ENCODE measurements around the gene AKAP8L.
"Not testable (repeated sequence)": the region's sequence is repeated elsewhere in the genome, so short reads cannot be mapped to it uniquely, and the experiment has no call there.

The AKAP8L gene

GRCh38 chr19:15417699-15418098 is 1.1 kb downstream of the AKAP8L start:
- no peak for FAIRE-seq

- no peak for FAIRE-seq
These were observed 6.0 kb downstream of the AKAP8L start for GRCh38 chr19:15412832-15413231.

GRCh38 chr19:15411351-15411750 is 7.4 kb downstream of the AKAP8L start:
- not testable (repeated sequence) for FAIRE-seq

DNA sequence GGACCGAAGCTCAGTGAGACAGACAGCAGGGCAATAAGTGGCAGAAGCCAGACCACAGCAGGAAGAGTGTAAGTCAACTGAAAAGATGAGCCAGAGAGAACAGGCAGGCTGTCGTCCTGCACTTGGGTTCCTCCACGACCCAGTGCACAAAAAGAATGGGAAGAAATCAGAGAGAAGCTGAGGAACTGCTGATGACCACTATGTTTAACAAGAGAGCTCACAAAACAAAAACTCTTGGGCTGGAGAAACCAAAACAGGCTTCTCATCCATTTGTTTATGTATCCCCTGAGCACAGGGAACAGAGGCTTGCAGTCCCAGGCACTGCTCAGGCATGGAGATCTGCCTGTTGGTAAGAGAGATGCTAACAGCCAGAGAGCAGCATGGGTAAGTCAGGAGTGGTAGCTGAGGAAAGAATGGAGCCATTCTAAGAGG is 14.0 kb downstream of the AKAP8L start:
- no peak for FAIRE-seq

- no peak for FAIRE-seq
These were observed 14.6 kb downstream of the AKAP8L start for GRCh38 chr19:15404097-15404779.

DNA sequence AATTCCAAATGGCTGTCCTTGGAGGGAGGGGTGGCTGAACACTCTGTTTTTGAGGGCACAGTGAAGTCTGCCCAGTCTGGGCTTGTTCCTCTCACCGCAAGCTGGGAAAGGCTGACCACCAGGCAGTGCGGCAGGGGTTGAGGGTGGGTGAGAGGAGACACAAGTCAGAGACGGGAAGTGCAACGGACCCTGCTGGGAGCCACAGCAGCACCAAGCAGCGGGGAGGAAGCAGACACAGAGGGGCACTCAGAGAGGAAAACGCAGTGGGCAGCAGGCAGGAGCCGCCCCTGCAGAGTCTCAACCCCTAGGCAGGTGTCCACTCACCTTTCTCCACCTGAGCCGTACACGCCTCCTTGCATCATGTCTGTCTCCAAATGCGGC is 15.6 kb downstream of the AKAP8L start:
- FAIRE-seq, result no peak

DNA sequence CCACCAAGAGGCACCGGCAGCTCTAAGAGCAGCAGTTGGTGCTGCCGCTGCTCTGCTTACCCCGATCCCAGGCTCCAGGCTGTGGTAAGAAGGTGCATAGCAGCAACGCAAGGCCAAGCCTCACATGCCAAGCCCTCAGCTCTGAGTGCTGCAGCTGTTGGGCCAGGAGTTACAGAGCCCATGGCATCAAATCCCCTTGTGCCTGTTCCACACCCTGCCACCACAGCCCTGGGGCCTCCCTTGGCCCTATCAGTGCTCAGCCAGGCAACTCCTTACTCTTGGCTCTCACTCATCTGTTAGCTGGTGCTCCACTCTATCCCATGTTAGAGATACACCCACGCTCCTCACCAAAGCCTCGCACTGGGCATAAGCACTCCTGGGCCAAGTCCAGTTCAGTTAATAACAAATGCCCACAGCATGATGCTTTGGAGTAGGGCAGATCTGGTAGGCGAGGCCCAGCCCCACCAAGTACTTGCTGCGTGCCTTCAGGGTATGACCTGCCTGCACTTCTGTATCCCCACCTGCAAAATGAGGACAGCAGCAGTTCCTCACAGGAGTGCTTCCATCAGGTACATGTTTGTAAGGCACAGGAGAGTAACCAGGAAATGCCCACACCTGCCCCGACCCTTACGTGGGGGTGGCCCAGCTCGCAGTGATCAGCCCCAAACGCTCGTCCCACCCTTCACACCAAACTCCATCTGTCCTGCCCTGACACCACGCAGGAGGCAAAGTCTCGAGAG is 16.2 kb downstream of the AKAP8L start:
- FAIRE-seq, result no peak

DNA sequence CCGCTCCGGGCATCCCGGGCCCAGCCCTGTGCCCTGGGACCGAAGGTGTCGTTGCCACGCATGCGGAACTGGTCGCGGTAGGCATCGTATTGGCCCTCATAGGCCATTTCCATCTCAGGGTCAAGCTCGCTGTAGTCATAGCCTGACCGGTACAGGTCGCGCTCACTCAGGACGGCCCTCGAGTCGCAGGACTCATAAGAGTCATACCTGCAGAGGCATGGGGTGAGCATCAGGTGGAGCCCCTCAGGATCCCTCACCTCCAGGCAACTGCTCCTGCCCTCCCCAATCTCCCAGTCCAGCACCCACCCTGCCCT is 17.4 kb downstream of the AKAP8L start:
- no peak for FAIRE-seq

DNA sequence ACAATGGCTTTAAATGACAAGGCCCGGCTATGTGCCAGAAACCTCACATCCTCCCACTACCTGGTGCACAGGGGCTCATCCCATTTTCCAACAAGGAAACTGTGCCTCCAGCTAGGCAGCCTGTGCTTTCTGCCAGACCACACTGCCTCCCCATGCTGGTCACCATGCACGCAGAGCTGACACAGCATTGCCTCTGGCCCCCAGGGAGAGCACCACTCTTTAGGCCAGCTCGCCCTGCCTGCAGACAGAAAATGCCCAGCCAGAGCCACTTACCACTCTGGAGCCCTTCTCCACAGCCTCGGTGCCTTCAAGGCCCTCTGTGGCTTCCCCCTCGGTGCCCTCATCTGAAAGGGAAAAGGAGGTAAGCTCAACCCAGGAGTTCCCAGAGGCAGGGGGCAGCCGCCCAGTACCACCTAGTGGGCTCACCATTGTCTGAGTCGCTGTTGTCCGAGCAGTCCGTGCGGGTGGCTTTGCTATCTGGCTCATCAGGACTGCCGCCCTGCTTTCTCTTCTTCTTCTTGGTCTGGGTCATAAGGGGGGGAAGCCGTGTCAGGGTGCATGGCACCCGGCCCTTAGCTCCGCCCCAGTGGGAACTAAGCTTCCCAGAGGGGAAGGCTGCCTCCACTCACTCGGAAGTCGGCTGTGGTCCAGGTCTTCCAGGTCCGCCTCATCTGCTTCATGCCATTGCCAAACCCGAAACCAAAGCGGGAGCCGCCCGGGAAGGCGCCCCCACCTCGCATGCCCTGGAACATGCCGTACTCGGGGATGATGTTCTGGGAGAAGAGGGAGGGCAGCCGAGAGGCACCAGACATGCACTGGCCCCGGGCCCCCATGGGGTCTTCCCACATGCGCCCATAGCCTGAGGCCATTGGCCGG is 18.0 kb downstream of the AKAP8L start:
- no peak for FAIRE-seq

DNA sequence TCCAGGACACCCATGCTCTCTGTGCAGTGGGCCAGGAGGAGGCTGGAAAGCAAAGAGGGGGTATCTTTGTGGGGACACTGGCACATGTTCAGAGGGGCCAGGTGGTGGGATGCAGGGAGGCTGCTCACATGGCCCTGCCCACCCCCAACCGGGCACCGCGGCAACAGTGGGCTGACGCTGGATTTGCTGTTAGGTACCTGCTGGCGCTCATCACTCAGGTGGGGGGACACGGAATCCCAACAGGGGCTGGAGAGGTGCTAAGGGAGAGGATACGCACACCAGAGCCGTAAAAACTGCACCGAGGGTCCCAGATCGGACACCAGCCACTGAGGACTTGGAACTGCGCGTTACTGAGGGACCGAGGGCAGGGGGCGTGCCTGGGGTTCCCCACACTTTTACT is 19.2 kb downstream of the AKAP8L start:
- no peak for FAIRE-seq

GRCh38 chr19:15399234-15399515 is 19.6 kb downstream of the AKAP8L start:
- no peak for FAIRE-seq

DNA sequence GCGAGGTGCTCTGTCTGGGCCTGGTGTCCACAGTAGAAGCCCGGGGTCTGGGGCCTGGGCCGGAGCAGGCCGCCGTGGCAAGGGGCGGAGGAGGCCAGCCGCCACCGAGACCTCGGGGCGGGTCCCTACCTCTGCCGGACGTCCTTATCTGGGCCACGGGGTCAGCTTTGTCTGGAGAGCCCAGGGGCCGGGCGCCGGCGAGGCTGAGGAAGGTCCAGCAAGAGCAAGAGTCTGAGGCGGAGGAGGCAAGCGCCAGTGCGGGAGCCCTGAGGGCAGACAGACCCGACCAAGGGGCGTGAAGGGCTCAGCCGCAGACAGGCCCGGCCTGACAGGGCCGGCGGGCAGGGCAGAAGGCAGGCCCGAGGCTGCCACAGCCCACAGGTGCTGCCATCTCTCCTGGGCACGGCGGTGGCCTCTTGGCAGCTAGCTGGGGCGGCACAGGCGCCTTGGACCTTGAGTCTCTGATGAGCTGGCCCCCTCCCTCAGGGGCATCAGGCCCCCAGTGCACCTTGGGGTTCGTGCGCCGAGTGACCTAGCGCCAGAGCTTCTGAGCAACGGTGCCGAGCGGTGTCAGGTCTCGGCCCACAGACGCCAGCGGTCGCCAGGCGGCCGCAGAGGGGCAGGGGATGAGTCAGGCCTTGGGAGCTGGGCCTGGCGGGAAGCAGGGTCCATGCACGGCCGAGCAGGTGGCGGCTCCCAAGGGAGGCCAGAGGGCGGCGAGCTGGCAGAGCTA is 20.1 kb downstream of the AKAP8L start:
- FAIRE-seq, result no peak

GRCh38 chr19:15397782-15398181 is 21.0 kb downstream of the AKAP8L start:
- FAIRE-seq, result no peak

DNA sequence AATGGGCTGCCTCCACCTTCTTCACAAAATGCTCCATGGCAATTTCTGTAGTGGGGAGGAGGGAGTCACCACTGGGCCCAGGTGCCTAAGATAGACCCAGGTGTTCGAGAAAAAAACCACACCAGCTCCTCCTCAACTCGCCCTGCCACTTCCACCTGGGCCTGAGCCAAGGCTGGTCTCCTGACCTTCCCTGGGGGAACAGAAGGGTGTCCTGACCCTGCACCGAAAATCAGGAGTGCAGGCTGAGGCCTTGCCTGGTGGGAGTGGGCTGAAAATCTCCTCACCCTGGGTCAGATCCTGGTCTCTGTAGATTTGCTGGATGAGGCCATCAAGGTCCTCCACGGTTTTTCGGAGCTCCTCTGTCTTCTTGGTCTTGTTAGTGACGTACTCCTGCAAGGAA is 21.6 kb downstream of the AKAP8L start:
- no peak for FAIRE-seq

- FAIRE-seq, result no peak
These were observed 22.4 kb downstream of the AKAP8L start for GRCh38 chr19:15396436-15396835.

DNA sequence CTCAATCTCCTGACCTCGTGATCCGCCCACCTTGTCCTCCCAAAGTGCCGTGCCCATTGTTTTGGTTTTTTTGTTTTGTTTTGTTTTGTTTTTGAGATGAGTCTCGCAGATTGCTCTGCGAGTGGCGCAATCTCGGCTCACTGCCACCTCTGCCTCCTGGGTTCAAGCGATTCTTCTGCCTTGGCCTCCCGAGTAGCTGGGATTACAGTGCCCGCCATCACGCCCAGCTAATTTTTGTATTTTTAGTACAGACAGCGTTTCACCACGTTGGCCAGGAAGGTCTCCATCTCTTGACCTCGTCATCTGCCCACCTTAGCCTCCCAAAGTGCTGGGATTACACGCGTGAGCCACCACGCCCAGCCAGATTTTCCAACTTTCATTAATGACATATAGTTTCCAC is 23.5 kb downstream of the AKAP8L start:
- not testable (repeated sequence) for FAIRE-seq

GRCh38 chr19:15394426-15394825 is 24.4 kb downstream of the AKAP8L start:
- FAIRE-seq, result no peak

DNA sequence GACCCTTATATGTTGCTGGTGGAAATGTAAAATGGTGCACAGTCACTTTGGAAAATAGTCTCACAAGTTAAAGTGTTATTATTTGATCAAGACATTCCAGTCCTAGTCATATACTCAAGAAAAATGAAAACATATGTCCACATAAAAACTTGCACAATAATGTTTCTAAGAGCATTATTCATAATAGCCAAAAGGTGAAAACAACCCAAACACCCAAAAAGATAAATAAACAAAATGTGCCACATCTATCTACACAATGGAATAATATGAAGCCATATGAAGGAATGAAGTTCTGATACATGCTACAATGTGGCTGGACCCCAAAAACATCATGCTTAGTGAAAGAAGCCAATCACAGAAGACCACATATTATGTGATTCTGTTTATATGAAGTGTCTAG is 24.8 kb downstream of the AKAP8L start:
- FAIRE-seq, result no peak

DNA sequence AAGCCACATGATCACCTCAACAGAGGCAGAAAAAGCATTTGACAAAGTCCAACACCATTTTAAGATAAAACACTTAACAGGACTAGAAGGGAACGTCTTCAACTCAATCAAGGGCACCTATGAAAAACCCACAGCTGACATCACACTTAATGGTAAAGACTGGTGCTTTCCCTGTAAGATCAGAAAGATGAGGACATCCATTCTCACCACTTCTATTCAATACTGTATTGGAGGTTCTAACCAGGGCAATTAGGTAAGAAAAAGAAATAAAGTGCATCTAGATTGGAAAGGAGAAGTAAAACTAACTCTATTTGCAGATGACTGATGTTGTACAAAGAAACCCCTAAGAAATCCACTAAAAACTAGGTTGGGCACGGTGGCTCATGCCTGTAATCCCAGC is 28.0 kb downstream of the AKAP8L start:
- FAIRE-seq, result no peak

DNA sequence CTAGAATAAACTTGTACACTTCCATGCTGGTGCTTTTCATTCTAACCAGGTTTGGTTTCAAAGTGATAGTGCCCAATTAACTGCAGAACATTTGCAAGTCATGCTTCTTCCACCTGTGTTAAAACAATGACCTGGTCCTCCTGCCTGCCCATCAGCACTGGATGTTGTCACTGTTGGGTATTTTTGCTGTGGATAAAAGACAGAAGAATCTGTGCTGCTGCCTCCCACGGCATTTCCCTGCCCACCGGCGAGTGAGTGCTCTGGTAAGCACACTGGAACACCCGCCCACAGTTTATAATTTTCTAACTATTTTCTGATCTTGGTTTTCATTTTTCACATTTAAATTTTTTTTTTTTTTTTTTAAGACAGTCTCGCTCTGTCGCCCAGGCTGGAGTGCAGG is 36.9 kb downstream of the AKAP8L start:
- no peak for FAIRE-seq

GRCh38 chr19:15381429-15381828 is 37.4 kb downstream of the AKAP8L start:
- no peak for FAIRE-seq

DNA sequence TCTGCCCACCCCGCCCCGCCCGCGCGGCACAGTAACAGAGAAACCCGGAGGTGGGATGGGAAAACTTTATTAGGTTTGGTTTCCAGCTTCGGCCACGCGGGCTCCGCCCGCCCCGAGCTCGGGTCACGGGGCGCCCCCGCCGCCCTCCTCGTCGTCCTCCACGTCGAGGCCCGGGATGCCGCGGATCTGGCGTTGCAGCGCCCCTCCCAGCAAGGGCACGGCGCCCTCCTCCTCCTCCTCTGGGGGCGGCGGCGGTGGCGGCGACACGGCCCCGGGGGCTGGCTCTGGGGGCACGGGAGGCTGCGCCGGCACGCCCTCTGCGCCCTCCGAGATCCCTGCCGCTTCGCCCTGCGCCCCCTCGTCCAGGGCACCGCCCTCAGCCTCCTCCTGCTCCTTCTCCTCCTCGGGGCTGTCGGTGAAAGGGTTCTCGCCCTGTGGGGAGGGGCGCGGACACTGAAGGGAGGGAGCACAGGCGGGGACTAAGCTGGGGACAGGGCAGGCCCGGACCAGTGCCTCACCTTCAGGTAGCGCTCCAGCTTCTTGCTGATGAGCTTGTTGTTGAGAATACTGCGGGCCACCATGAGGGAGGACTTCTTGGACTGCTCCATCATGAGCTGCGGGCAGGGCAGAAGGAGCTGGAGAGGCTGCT is 38.7 kb downstream of the AKAP8L start:
- FAIRE-seq, result no peak

All from colon (tissue), 2 donors.